ENCODE results near the gene JMY.

The JMY gene

GRCh38 chr5:79333852-79334557, 98.1 kb downstream of the JMY start:
- no peaks in the 10 kb centered on the region for H3K79me2 ChIP-seq (ENCODE audit: insufficient read depth, low read length)
- no peaks in the 10 kb centered on the region for H3K36me3 ChIP-seq (ENCODE audit: insufficient read depth, low read length)
- H3K9me2 ChIP-seq (replicated peaks; ENCODE audit: low read depth, low read length), result no peaks in the 10 kb centered on the region
- no peaks in the 10 kb centered on the region for H4K20me1 ChIP-seq (ENCODE audit: insufficient read depth, low read length, poor library complexity, severe bottlenecking)
- no peak overlapping the region for H3K4me3 ChIP-seq (ENCODE audit: low read length, poor library complexity, severe bottlenecking)
- no peaks in the 10 kb centered on the region for H3F3A ChIP-seq (ENCODE audit: low read depth)
- H2AFZ ChIP-seq (ENCODE audit: low read length), result no peak overlapping the region
- no peak overlapping the region for H3K4me2 ChIP-seq (ENCODE audit: low read depth, low read length, poor library complexity, severe bottlenecking)
- no peaks in the 10 kb centered on the region for H3K27me3 ChIP-seq (ENCODE audit: insufficient read depth, low read length, poor library complexity, severe bottlenecking)
- no peak overlapping the region for H3K9ac ChIP-seq (ENCODE audit: low read depth, low read length, poor library complexity, severe bottlenecking)
- TF ChIP-seq CTCF (conservative IDR thresholded peaks at IDR 0.05; ENCODE audit: low read length), result peak; percentile 37
- TF ChIP-seq EZH2phosphoT487 (IDR thresholded peaks at IDR 0.05; ENCODE audit: borderline replicate concordance), result no peak
- H3K4me1 ChIP-seq (ENCODE audit: insufficient read depth, low read length, poor library complexity, severe bottlenecking), result no peaks in the 10 kb centered on the region
- no peaks in the 10 kb centered on the region for H3K9me3 ChIP-seq (ENCODE audit: insufficient read depth, low read depth, low read length)

- H3K9ac ChIP-seq (ENCODE audit: low read depth, low read length, poor library complexity, severe bottlenecking), result no peak overlapping the region
- no peaks in the 10 kb centered on the region for H3K9me2 ChIP-seq (replicated peaks; ENCODE audit: low read depth, low read length)
- H3K36me3 ChIP-seq (ENCODE audit: insufficient read depth, low read length), result no peaks in the 10 kb centered on the region
- H3K4me1 ChIP-seq (ENCODE audit: insufficient read depth, low read length, poor library complexity, severe bottlenecking), result no peaks in the 10 kb centered on the region
- no peaks in the 10 kb centered on the region for H3K9me3 ChIP-seq (ENCODE audit: insufficient read depth, low read depth, low read length)
- no peaks in the 10 kb centered on the region for H3F3A ChIP-seq (ENCODE audit: low read depth)
- no peaks in the 10 kb centered on the region for H3K27me3 ChIP-seq (ENCODE audit: insufficient read depth, low read length, poor library complexity, severe bottlenecking)
- TF ChIP-seq CTCF (conservative IDR thresholded peaks at IDR 0.05; ENCODE audit: low read length) (no peak), EZH2phosphoT487 (IDR thresholded peaks at IDR 0.05; ENCODE audit: borderline replicate concordance) (no peak)
- H3K4me3 ChIP-seq (ENCODE audit: low read length, poor library complexity, severe bottlenecking), result no peak overlapping the region
- no peak overlapping the region for H3K4me2 ChIP-seq (ENCODE audit: low read depth, low read length, poor library complexity, severe bottlenecking)
- H2AFZ ChIP-seq (ENCODE audit: low read length), result no peak overlapping the region
- no peaks in the 10 kb centered on the region for H4K20me1 ChIP-seq (ENCODE audit: insufficient read depth, low read length, poor library complexity, severe bottlenecking)
- no peaks in the 10 kb centered on the region for H3K79me2 ChIP-seq (ENCODE audit: insufficient read depth, low read length)
These were observed 110.5 kb downstream of the JMY start for GRCh38 chr5:79346420-79346824.

- Histone ChIP-seq H3K4me3 (ENCODE audit: low read length, poor library complexity, severe bottlenecking) (no peak overlapping the region), H3K4me2 (ENCODE audit: low read depth, low read length, poor library complexity, severe bottlenecking) (no peak overlapping the region), H3K9ac (ENCODE audit: low read depth, low read length, poor library complexity, severe bottlenecking) (no peak overlapping the region), H2AFZ (ENCODE audit: low read length) (no peak overlapping the region), H3F3A (ENCODE audit: low read depth) (no peaks in the 10 kb centered on the region), H3K4me1 (ENCODE audit: insufficient read depth, low read length, poor library complexity, severe bottlenecking) (no peaks in the 10 kb centered on the region), H4K20me1 (ENCODE audit: insufficient read depth, low read length, poor library complexity, severe bottlenecking) (no peaks in the 10 kb centered on the region), H3K27me3 (ENCODE audit: insufficient read depth, low read length, poor library complexity, severe bottlenecking) (no peaks in the 10 kb centered on the region), H3K36me3 (ENCODE audit: insufficient read depth, low read length) (no peaks in the 10 kb centered on the region), H3K9me3 (ENCODE audit: insufficient read depth, low read depth, low read length) (no peaks in the 10 kb centered on the region), H3K79me2 (ENCODE audit: insufficient read depth, low read length) (no peaks in the 10 kb centered on the region), H3K9me2 (replicated peaks; ENCODE audit: low read depth, low read length) (no peaks in the 10 kb centered on the region)
- no peak for TF ChIP-seq CTCF (conservative IDR thresholded peaks at IDR 0.05; ENCODE audit: low read length)
- no peak for TF ChIP-seq EZH2phosphoT487 (IDR thresholded peaks at IDR 0.05; ENCODE audit: borderline replicate concordance)
These were observed 113.1 kb downstream of the JMY start for GRCh38 chr5:79349047-79349446.

Data from Loucy (cell line).